DMS153 treated with DMSO at 0.1 percent for 48 hours (cell line): ENCODE results near the gene S1PR5.
"Not testable (repeated sequence)": the region's sequence is repeated elsewhere in the genome, so short reads cannot be mapped to it uniquely, and the experiment has no call there.

Experiments used
- DNase-seq: peaks from one replicate; lab custom pipeline; 2025; ENCODE audit not compliant: unreplicated experiment; lab: John Stamatoyannopoulos, UW

The S1PR5 gene

GRCh38 chr19:10544753-10545251, 27.6 kb upstream of the S1PR5 start:
- DNase-seq: no peak

GRCh38 chr19:10544242-10544752, 27.1 kb upstream of the S1PR5 start:
- no peak for DNase-seq

- DNase-seq: peak; percentile 87
Measured at GRCh38 chr19:10543420-10544241, 26.4 kb upstream of the S1PR5 start, which contains the start of gene ATG4D. Gene ATG4D, plus strand, starts transcription at chr19:10543904. Its CDS starts 187 bp downstream, at chr19:10544091.

GRCh38 chr19:10543059-10543419, 25.8 kb upstream of the S1PR5 start:
- DNase-seq: no peak

- not testable (repeated sequence) for DNase-seq
Measured at GRCh38 chr19:10539016-10539415, 21.8 kb upstream of the S1PR5 start.

- no peak for DNase-seq
Measured at GRCh38 chr19:10538204-10538983, 21.1 kb upstream of the S1PR5 start.

DNA sequence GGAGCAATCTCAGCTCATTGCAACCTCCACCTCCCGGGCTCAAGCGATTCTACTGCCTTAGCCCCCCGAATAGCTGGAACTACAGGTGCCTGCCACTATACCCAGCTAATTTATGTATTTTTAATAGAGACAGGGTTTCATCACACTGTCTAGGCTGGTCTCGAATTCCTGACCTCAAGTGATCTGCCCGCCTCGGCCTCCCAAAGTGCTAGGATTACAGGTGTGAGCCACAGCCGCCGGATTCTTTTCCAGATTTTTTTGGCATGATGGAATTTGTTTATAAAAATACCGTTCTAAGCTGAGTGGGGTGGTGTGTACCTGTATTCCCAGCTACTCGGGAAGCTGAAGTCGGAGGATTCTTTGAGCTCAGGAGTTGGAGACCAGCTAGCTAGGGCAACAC, 20.4 kb upstream of the S1PR5 start:
- no peak for DNase-seq

- DNase-seq: no peak
Measured at GRCh38 chr19:10535613-10536012, 18.4 kb upstream of the S1PR5 start.

- DNase-seq: no peak
Measured at GRCh38 chr19:10533646-10534386, 16.6 kb upstream of the S1PR5 start.

DNA sequence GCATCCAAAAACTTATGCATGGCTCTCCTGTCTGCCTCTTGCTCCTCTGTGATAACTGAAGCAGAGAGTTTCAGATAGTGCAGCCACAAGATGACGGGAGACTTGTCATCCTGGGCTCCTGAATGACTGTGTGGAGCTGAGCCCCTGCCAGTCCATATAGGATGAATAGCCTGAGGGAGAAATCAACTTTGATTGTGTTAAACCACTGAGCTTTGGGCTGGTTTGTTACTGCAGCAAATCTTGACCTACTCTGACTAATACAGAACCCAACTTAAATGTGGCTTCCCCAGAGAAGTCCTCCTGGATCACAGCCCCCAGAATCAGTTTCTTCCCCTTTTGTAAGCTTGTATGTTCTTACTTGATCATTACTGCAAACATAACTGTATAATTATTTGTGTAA, 15.2 kb upstream of the S1PR5 start:
- DNase-seq: no peak

- not testable (repeated sequence) for DNase-seq
Measured at GRCh38 chr19:10526887-10527286, 9.6 kb upstream of the S1PR5 start.

GRCh38 chr19:10525636-10526035, 8.4 kb upstream of the S1PR5 start:
- DNase-seq: no peak

GRCh38 chr19:10523135-10523636, 5.9 kb upstream of the S1PR5 start:
- DNase-seq: no peak

- no peak for DNase-seq
Measured at GRCh38 chr19:10521461-10522171, 4.4 kb upstream of the S1PR5 start.

GRCh38 chr19:10520652-10521318, 3.5 kb upstream of the S1PR5 start:
- DNase-seq: no peak

- no peak for DNase-seq
Measured at GRCh38 chr19:10519421-10519820, 2.2 kb upstream of the S1PR5 start.

- no peak for DNase-seq
Measured at GRCh38 chr19:10518444-10519361, 1.5 kb upstream of the S1PR5 start.

GRCh38 chr19:10517760-10518443, 655 bp upstream of the S1PR5 start:
- no peak for DNase-seq
